H1 (cell line): Measurements from ENCODE around the gene TAB3.

Experiments used
- CEBPB ChIP-seq: IDR thresholded peaks from 2 replicates; pipeline ENCODE4 v1.6.1; 2012; ENCODE audit warnings: low read depth, low read length
- CTCF ChIP-seq, 3 experiments: IDR thresholded peaks; 1 replicate in 2 of 3; 2 replicates in 1 of 3; pipeline versions ENCODE4 v1.5.1 to v1.6.1; 2011; ENCODE audit warnings: low read length in 3 of 3, mild to moderate bottlenecking in 3 of 3, inconsistent platforms in 2 of 3, low read depth in 1 of 3, moderate library complexity in 1 of 3; ENCODE audit not compliant: insufficient read depth in 1 of 3; ENCODE audit errors: control extremely low read depth in 1 of 3
- EP300 ChIP-seq, 2 experiments: IDR thresholded peaks; 1 replicate in 1 of 2; 2 replicates in 1 of 2; pipeline ENCODE4 v1.6.1; 2011 to 2012; ENCODE audit warnings: low read depth in 2 of 2, low read length in 2 of 2, mild to moderate bottlenecking in 2 of 2, borderline replicate concordance in 1 of 2, inconsistent platforms in 1 of 2, moderate library complexity in 1 of 2
- EZH2 ChIP-seq: fragments of 200-600 bp; sonication (generic); IDR thresholded peaks from 2 replicates; pipeline ENCODE4 v1.7.1; 2012; ENCODE audit warnings: low read depth, mild to moderate bottlenecking, moderate library complexity, low read length, inconsistent platforms; ENCODE audit not compliant: severe bottlenecking
- RFX5 ChIP-seq: IDR thresholded peaks from 2 replicates; pipeline ENCODE4 v1.6.1; 2011; ENCODE audit warnings: low read depth, low read length, improper control_type of control experiment, borderline replicate concordance
- ZNF274 ChIP-seq: IDR thresholded peaks from 2 replicates; pipeline ENCODE4 v1.7.0; 2012; ENCODE audit warnings: low read length, borderline replicate concordance; ENCODE audit errors: extremely low read depth

GRCh38 chrX:30858098-30858497, 31.0 kb downstream of the TAB3 start:
- TF ChIP-seq CTCF (IDR thresholded peaks at IDR 0.05; ENCODE audit: control extremely low read depth in 1 of 3, insufficient read depth in 1 of 3, low read depth in 1 of 3, low read length in 3 of 3) (no peak), EZH2 (no peak), ZNF274 (no peak), RFX5 (no peak), EP300 (IDR thresholded peaks at IDR 0.05; ENCODE audit: borderline replicate concordance in 1 of 2, low read depth in 2 of 2, low read length in 2 of 2) (no peak), CEBPB (no peak)
